Transverse colon (tissue), 4 donors: ENCODE measurements around the gene RNF126.

Experiments
- EP300 ChIP-seq: sonication (generic); formaldehyde crosslinking; IDR thresholded peaks from one replicate; pipeline ENCODE4 v1.6.1; 2017; ENCODE audit warnings: antibody characterized with exemption, low read depth
- POLR2A ChIP-seq: fragments of 450-650 bp; IDR thresholded peaks from one replicate; pipeline ENCODE4 v1.6.1; 2016; ENCODE audit warnings: antibody characterized with exemption, mild to moderate bottlenecking, moderate library complexity
- POLR2AphosphoS5 ChIP-seq, 3 donors: sonication (generic); formaldehyde crosslinking; IDR thresholded peaks; one replicate each; pipeline ENCODE4 v1.6.1; 2016; ENCODE audit warnings: antibody characterized with exemption in 3 of 3
- TF ChIP-seq, protein P1 (sequence below), 5 experiments: fragments of 200-600 bp in 3 of 5; fragments of 450-650 bp in 2 of 5; sonication (generic) in 3 of 5; IDR thresholded peaks; 1 replicate in 2 of 5; 2 replicates in 3 of 5; pipeline ENCODE4 v1.5.1; 2016 to 2017; ENCODE audit warnings: antibody characterized with exemption in 5 of 5, inconsistent platforms in 3 of 5, mild to moderate bottlenecking in 2 of 5, moderate library complexity in 1 of 5

DNA sequence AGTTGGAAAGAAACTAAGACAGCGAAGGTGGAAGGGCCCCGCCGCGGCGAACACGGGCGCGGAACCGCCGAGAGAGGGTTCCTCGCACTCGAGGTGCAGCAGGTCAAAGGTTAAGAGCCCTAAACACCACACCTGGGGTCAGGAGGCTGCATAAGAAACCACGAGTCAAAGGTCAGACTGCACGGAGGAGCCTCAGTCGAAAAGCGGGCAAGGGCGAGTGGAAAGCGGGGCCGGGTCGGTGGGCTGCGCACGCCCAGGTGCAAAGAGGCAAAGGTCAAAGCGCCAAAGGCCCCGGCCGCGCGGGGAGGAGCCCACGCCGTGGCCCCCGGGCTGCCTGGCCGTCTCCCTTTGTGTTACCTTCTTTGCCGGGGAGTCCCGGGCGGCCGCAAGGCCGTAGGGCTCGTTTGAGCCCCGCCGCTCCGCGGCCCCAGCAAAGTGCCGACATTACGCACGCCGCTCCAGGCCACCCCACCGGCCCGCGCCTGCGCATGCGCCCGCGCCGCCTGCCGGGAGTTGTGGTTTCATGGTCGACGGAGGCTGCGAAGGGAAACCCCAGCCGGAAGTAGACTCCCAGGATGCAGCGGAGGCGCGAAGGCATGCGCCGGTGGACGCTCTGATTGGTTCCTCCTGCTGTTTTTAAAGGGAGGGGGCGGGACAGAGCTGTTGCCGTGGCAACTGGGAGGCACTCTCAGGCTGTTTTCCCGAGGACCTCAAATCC lies 29.8 kb downstream of the RNF126 start, which contains the start of gene POLRMT:
- TF ChIP-seq, protein P1, sequence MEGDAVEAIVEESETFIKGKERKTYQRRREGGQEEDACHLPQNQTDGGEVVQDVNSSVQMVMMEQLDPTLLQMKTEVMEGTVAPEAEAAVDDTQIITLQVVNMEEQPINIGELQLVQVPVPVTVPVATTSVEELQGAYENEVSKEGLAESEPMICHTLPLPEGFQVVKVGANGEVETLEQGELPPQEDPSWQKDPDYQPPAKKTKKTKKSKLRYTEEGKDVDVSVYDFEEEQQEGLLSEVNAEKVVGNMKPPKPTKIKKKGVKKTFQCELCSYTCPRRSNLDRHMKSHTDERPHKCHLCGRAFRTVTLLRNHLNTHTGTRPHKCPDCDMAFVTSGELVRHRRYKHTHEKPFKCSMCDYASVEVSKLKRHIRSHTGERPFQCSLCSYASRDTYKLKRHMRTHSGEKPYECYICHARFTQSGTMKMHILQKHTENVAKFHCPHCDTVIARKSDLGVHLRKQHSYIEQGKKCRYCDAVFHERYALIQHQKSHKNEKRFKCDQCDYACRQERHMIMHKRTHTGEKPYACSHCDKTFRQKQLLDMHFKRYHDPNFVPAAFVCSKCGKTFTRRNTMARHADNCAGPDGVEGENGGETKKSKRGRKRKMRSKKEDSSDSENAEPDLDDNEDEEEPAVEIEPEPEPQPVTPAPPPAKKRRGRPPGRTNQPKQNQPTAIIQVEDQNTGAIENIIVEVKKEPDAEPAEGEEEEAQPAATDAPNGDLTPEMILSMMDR (IDR thresholded peaks at IDR 0.05) = peak in 1 of 5 experiments; percentile 13
- TF ChIP-seq POLR2AphosphoS5 (IDR thresholded peaks at IDR 0.05) = peak in 2 of 3 donors; percentile 51 to 72
- no peak for TF ChIP-seq POLR2A
- no peak for TF ChIP-seq EP300
